DND-41 (cell line): ENCODE data around the gene OLA1.

Experiments used
- ATAC-seq: fragments of 200-7000 bp; cut with Tn5 transposase; 3 replicates; pipeline ENCODE4 v1.9.1; 2021; ENCODE audit warnings: low read depth; ENCODE audit not compliant: insufficient read depth
- DNase-seq: peaks from one replicate; pipeline ENCODE4 v3.0.0-alpha.2; 2020
- H2AFZ ChIP-seq: 2 replicates; pipeline ENCODE4 v1.6.0; 2012; ENCODE audit warnings: low read depth, low read length
- H3K27ac ChIP-seq: 2 replicates; pipeline ENCODE4 v1.5.1; 2012; ENCODE audit warnings: low read length, inconsistent platforms
- H3K27me3 ChIP-seq: fragments of 200-600 bp; sonication (generic); 2 replicates; pipeline ENCODE4 v1.6.0; 2012; ENCODE audit warnings: low read length, mild to moderate bottlenecking, inconsistent platforms; ENCODE audit not compliant: insufficient read depth, poor library complexity
- H3K36me3 ChIP-seq: 2 replicates; pipeline ENCODE4 v1.5.1; 2012; ENCODE audit warnings: low read length, inconsistent platforms; ENCODE audit not compliant: insufficient read depth
- H3K4me1 ChIP-seq: 2 replicates; pipeline ENCODE4 v1.5.1; 2012; ENCODE audit warnings: mild to moderate bottlenecking, low read length; ENCODE audit not compliant: insufficient read depth
- H3K4me2 ChIP-seq: 2 replicates; pipeline ENCODE4 v1.6.0; 2012; ENCODE audit warnings: mild to moderate bottlenecking, moderate library complexity, low read length, inconsistent platforms; ENCODE audit not compliant: insufficient read depth
- H3K4me3 ChIP-seq, 2 experiments: fragments of 200-600 bp in 1 of 2; shearing (Covaris generic) in 1 of 2; 2 replicates each; pipeline ENCODE4 v1.5.1; 2012 to 2016; ENCODE audit warnings: inconsistent platforms in 2 of 2, low read length in 2 of 2, mild to moderate bottlenecking in 2 of 2, low read depth in 1 of 2, moderate library complexity in 1 of 2
- H3K79me2 ChIP-seq: 2 replicates; pipeline ENCODE4 v1.6.0; 2012; ENCODE audit warnings: low read length, inconsistent platforms; ENCODE audit not compliant: insufficient read depth
- H3K9ac ChIP-seq: 2 replicates; pipeline ENCODE4 v1.6.0; 2012; ENCODE audit warnings: low read depth, mild to moderate bottlenecking, inconsistent platforms, low read length, moderate library complexity
- H3K9me3 ChIP-seq: 2 replicates; pipeline ENCODE4 v1.5.1; 2012; ENCODE audit warnings: low read length, moderate library complexity, mild to moderate bottlenecking, inconsistent platforms; ENCODE audit not compliant: insufficient read depth, severe bottlenecking
- H4K20me1 ChIP-seq: 2 replicates; pipeline ENCODE4 v1.6.0; 2012; ENCODE audit warnings: low read length; ENCODE audit not compliant: insufficient read depth
- EZH2 ChIP-seq: IDR thresholded peaks from 3 replicates; pipeline ENCODE4 v1.6.1; 2012; ENCODE audit warnings: borderline replicate concordance, low read depth, mild to moderate bottlenecking, moderate library complexity, low read length, inconsistent platforms; ENCODE audit not compliant: severe bottlenecking
- TF ChIP-seq, protein P1 (sequence below): IDR thresholded peaks from 2 replicates; pipeline ENCODE4 v1.5.1; 2012; ENCODE audit warnings: borderline replicate concordance, low read length, moderate library complexity, mild to moderate bottlenecking; ENCODE audit not compliant: poor library complexity, severe bottlenecking; ENCODE audit errors: extremely low read depth

The OLA1 gene

DNA sequence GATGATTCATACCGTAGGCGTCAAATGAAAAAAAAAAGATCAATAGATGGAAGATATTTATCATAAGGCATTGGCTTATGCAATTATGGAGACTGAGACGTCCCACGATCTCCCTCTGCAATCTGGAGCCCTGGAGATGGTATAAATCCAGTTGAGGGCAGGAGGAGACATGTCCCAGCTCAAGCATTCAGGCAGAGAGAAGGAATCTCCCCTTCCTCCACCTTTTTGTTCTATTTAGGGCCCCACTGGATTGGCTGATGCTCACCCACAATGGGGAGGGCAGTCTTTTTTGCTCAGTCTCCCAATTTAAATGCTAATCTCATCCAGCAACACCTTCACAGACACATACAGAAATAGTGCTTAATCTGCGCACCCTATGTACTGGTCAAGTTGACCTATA, 18.0 kb upstream of the OLA1 start:
- Histone ChIP-seq H3K27me3 (no peaks in the 10 kb centered on the region), H4K20me1 (no peaks in the 10 kb centered on the region), H3K9me3 (no peaks in the 10 kb centered on the region), H2AFZ (no peak overlapping the region), H3K79me2 (no peaks in the 10 kb centered on the region), H3K9ac (no peak overlapping the region), H3K27ac (no peak overlapping the region), H3K36me3 (no peaks in the 10 kb centered on the region), H3K4me1 (no peaks in the 10 kb centered on the region), H3K4me3 (no peak overlapping the region), H3K4me2 (no peak overlapping the region)
- TF ChIP-seq, protein P1, sequence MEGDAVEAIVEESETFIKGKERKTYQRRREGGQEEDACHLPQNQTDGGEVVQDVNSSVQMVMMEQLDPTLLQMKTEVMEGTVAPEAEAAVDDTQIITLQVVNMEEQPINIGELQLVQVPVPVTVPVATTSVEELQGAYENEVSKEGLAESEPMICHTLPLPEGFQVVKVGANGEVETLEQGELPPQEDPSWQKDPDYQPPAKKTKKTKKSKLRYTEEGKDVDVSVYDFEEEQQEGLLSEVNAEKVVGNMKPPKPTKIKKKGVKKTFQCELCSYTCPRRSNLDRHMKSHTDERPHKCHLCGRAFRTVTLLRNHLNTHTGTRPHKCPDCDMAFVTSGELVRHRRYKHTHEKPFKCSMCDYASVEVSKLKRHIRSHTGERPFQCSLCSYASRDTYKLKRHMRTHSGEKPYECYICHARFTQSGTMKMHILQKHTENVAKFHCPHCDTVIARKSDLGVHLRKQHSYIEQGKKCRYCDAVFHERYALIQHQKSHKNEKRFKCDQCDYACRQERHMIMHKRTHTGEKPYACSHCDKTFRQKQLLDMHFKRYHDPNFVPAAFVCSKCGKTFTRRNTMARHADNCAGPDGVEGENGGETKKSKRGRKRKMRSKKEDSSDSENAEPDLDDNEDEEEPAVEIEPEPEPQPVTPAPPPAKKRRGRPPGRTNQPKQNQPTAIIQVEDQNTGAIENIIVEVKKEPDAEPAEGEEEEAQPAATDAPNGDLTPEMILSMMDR = no peak
- TF ChIP-seq EZH2 = no peak
- DNase-seq (no peak), ATAC-seq (no peak)

DNA sequence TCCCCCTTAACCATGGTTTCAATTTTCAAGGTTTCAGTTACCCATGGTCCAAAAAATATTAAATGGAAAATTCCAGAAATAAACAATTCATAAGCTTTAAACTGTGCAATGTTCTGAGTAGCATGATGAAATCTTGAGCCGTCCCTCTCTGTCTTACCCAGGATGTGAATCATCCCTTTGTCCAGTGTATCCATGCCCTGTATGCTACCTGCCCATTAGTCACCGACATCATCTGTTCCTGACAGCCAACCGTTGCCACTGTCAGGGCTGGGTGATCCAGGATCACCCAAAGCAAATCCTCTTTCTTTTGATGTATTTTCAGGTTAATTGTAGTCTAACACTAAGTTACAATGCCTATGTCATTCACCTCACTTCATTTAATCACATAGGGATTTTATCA, 15.7 kb upstream of the OLA1 start:
- TF ChIP-seq EZH2 = no peak
- TF ChIP-seq, protein P1 = no peak
- H4K20me1 ChIP-seq = no peaks in the 10 kb centered on the region
- DNase-seq (no peak), ATAC-seq (no peak)
- H3K4me2 ChIP-seq = no peak overlapping the region
- no peak overlapping the region for H2AFZ ChIP-seq
- H3K4me3 ChIP-seq = no peak overlapping the region
- H3K9me3 ChIP-seq = no peaks in the 10 kb centered on the region
- H3K27me3 ChIP-seq = no peaks in the 10 kb centered on the region
- H3K36me3 ChIP-seq = no peaks in the 10 kb centered on the region
- H3K9ac ChIP-seq = no peak overlapping the region
- no peaks in the 10 kb centered on the region for H3K4me1 ChIP-seq
- H3K27ac ChIP-seq = no peak overlapping the region
- no peaks in the 10 kb centered on the region for H3K79me2 ChIP-seq

DNA sequence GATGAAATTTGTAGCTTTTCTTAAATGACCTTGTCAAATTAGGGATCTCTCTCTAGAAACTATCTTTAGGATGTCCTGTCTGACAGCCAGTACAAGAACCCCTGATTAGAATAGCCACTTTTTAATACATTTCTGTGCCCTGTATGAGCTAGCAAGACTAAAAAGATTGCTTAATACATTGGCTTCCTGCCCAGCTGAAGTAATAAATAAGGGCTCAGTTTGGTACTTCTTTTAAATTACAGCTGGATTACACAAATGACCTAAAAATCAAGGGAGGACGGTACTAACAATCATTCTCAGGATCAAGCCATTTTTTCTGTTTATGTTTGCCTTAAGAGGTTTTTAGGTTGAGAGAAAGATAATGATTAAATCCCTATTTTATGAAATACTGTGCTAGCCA, 11.6 kb upstream of the OLA1 start:
- no peak for DNase-seq
- no peak overlapping the region for H2AFZ ChIP-seq

DNA sequence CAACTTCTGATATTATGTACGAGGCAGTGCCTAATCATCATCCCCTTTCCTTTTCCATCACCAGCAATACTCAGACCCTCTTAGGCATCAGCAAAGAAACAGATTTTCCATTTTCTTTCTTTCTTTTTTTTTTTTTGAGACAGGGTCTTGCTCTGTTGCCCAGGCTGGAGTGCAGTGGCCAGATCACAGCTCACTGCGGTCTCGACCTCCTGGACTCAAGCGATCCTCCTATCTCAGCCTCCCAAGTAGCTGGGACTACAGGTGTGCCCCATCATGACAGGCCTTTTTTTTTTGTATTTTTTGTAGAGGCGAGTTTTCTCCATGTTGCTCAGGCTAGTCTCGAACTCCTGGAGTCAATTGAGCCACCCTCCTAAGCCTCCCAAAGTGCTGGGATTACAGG, 5.9 kb upstream of the OLA1 start:
- H3K36me3 ChIP-seq = no peaks in the 10 kb centered on the region
- H4K20me1 ChIP-seq = no peaks in the 10 kb centered on the region
- H3K27ac ChIP-seq = no peak overlapping the region
- H3K9ac ChIP-seq = no peak overlapping the region
- H3K79me2 ChIP-seq = no peaks in the 10 kb centered on the region
- no peak overlapping the region for H3K4me3 ChIP-seq
- DNase-seq = no peak
- H3K9me3 ChIP-seq = no peaks in the 10 kb centered on the region
- no peak for ATAC-seq
- no peak overlapping the region for H2AFZ ChIP-seq
- peaks cover 5% of the 10 kb centered on the region for H3K4me1 ChIP-seq
- no peaks in the 10 kb centered on the region for H3K27me3 ChIP-seq
- H3K4me2 ChIP-seq = no peak overlapping the region
- no peak for TF ChIP-seq EZH2
- TF ChIP-seq, protein P1 = no peak

More for the DNA sequence above, 11.6 kb upstream of the OLA1 start:
- Histone ChIP-seq H3K27me3 (no peaks in the 10 kb centered on the region), H3K79me2 (no peaks in the 10 kb centered on the region), H3K4me2 (no peak overlapping the region), H4K20me1 (no peaks in the 10 kb centered on the region), H3K4me1 (no peaks in the 10 kb centered on the region), H3K27ac (no peak overlapping the region), H3K9me3 (no peaks in the 10 kb centered on the region), H3K9ac (no peak overlapping the region), H3K36me3 (no peaks in the 10 kb centered on the region), H3K4me3 (no peak overlapping the region)
- ATAC-seq = no peak
- TF ChIP-seq EZH2 = no peak
- TF ChIP-seq, protein P1 = no peak
